KMS-11 (cell line): ENCODE results near the gene RBM42.
A peak's percentile ranks its signal among the peaks of the same experiment; 100 is the strongest.

Experiments
- H2AFZ ChIP-seq: fragments of 200-600 bp; sonication (generic); 2 replicates; pipeline ENCODE4 v1.6.1; 2016; ENCODE audit warnings: antibody characterized with exemption, mixed run types, low read depth
- H3K27ac ChIP-seq: fragments of 200-600 bp; sonication (generic); 2 replicates; pipeline ENCODE4 v1.6.1; 2016; ENCODE audit warnings: mild to moderate bottlenecking, mixed run types
- H3K27me3 ChIP-seq: fragments of 200-600 bp; sonication (generic); 2 replicates; pipeline ENCODE4 v1.6.1; 2017; ENCODE audit warnings: mild to moderate bottlenecking, low read depth, mixed run types, moderate library complexity; ENCODE audit not compliant: insufficient read depth
- H3K36me3 ChIP-seq: fragments of 200-600 bp; sonication (generic); 2 replicates; pipeline ENCODE4 v1.6.1; 2017; ENCODE audit warnings: mild to moderate bottlenecking, mixed run types; ENCODE audit not compliant: insufficient read depth
- H3K4me1 ChIP-seq: fragments of 200-600 bp; sonication (generic); 2 replicates; pipeline ENCODE4 v1.6.1; 2016; ENCODE audit warnings: mild to moderate bottlenecking, low read depth, mixed run types; ENCODE audit not compliant: poor library complexity, severe bottlenecking
- H3K4me2 ChIP-seq: fragments of 200-600 bp; sonication (generic); 2 replicates; pipeline ENCODE4 v1.7.0; 2016; ENCODE audit warnings: mild to moderate bottlenecking, mixed run types
- H3K4me3 ChIP-seq: fragments of 200-600 bp; sonication (generic); IDR thresholded peaks from 2 replicates; pipeline ENCODE4 v1.6.1; 2017; ENCODE audit warnings: low read depth, low read length, mixed read lengths; ENCODE audit not compliant: insufficient read depth
- H3K79me2 ChIP-seq: fragments of 200-600 bp; sonication (generic); 2 replicates; pipeline ENCODE4 v1.6.1; 2016; ENCODE audit warnings: low read depth, mixed run types; ENCODE audit not compliant: insufficient read depth
- H3K9ac ChIP-seq: fragments of 200-600 bp; sonication (generic); 2 replicates; pipeline ENCODE4 v1.6.1; 2016; ENCODE audit warnings: mild to moderate bottlenecking, mixed run types
- H4K20me1 ChIP-seq: fragments of 200-600 bp; sonication (generic); 2 replicates; pipeline ENCODE4 v1.6.1; 2016; ENCODE audit warnings: mild to moderate bottlenecking, mixed run types; ENCODE audit not compliant: insufficient read depth
- CTCF ChIP-seq: fragments of 200-600 bp; sonication (generic); conservative IDR thresholded peaks from 2 replicates; pipeline ENCODE4 v1.6.1; 2017; ENCODE audit warnings: low read depth, mild to moderate bottlenecking, antibody characterized with exemption, low read length, moderate library complexity, mixed read lengths

Gene RBM42

GRCh38 chr19:35621708-35622107, 7.1 kb upstream of the RBM42 start:
- Histone ChIP-seq H2AFZ (no peak overlapping the region), H3K4me2 (no peak overlapping the region), H4K20me1 (no peaks in the 10 kb centered on the region), H3K36me3 (no peaks in the 10 kb centered on the region), H3K79me2 (no peaks in the 10 kb centered on the region), H3K27me3 (no peaks in the 10 kb centered on the region), H3K4me3 (no peak overlapping the region), H3K9ac (no peak overlapping the region), H3K27ac (no peak overlapping the region), H3K4me1 (no peaks in the 10 kb centered on the region)
- TF ChIP-seq CTCF: no peak

GRCh38 chr19:35622750-35623149, 6.1 kb upstream of the RBM42 start:
- no peak for TF ChIP-seq CTCF
- H4K20me1 ChIP-seq: no peaks in the 10 kb centered on the region
- no peaks in the 10 kb centered on the region for H3K27me3 ChIP-seq

GRCh38 chr19:35623327-35624010, 5.4 kb upstream of the RBM42 start:
- Histone ChIP-seq H4K20me1 (no peaks in the 10 kb centered on the region), H3K4me2 (no peak overlapping the region), H3K27me3 (no peaks in the 10 kb centered on the region), H3K27ac (no peak overlapping the region), H3K9ac (no peak overlapping the region), H3K36me3 (no peaks in the 10 kb centered on the region), H3K4me3 (no peak overlapping the region), H2AFZ (no peak overlapping the region), H3K79me2 (no peaks in the 10 kb centered on the region), H3K4me1 (no peaks in the 10 kb centered on the region)
- no peak for TF ChIP-seq CTCF

More at GRCh38 chr19:35622750-35623149, 6.1 kb upstream of the RBM42 start:
- no peak overlapping the region for H3K4me3 ChIP-seq
- H3K4me2 ChIP-seq: no peak overlapping the region
- H3K27ac ChIP-seq: no peak overlapping the region
- no peaks in the 10 kb centered on the region for H3K36me3 ChIP-seq
- H2AFZ ChIP-seq: no peak overlapping the region
- H3K79me2 ChIP-seq: no peaks in the 10 kb centered on the region
- H3K9ac ChIP-seq: no peak overlapping the region
- H3K4me1 ChIP-seq: no peaks in the 10 kb centered on the region

GRCh38 chr19:35628264-35628564, 622 bp upstream of the RBM42 start:
- H4K20me1 ChIP-seq: no peaks in the 10 kb centered on the region

More at GRCh38 chr19:35628264-35628564, 622 bp upstream of the RBM42 start:
- Histone ChIP-seq H3K79me2 (peaks cover 12% of the 10 kb centered on the region; the same call in 1 of the 2 replicates), H3K27ac (peak overlapping the region; percentile 64), H3K4me2 (peak overlapping the region; percentile 99), H3K27me3 (no peaks in the 10 kb centered on the region), H3K4me3 (peak overlapping the region; percentile 64), H3K9ac (peak overlapping the region; percentile 87), H3K36me3 (no peaks in the 10 kb centered on the region; the same call in 1 of the 2 replicates), H2AFZ (peak overlapping the region; percentile 85), H3K4me1 (peaks cover 7% of the 10 kb centered on the region)
- TF ChIP-seq CTCF: no peak
